Mesenteric fat pad (tissue), 1 donor: ENCODE measurements around the gene CPB2. TPM values are rescaled to one million over a fixed set of nuclear protein-coding genes. Genes with fewer than 3 reads are reported as not detected.

ENCODE experiments used
- DNase-seq: peaks from one replicate; pipeline ENCODE4 v3.0.0-alpha.2; 2020; ENCODE audit warnings: low spot score
- total RNA-seq: library from RNA; stranded (reverse); fragmentation: NEBNext Ultra II Directional; extraction: Animal tissue kit (Norgen Biotek cat#: 25700); gene quantifications from one replicate; pipeline ENCODE4 v1.2.1, GENCODE V29; 2021
- donor health status: DM: yes; HTN: yes; CAD: no.

The CPB2 gene
- total RNA-seq, 1 donor from 2014 or later, result not detected

GRCh38 chr13:46100191-46100815, 4.5 kb downstream of the CPB2 start:
- no peak for DNase-seq

GRCh38 chr13:46097663-46098062, 7.2 kb downstream of the CPB2 start:
- no peak for DNase-seq

- DNase-seq, result no peak
These were observed 7.8 kb downstream of the CPB2 start for GRCh38 chr13:46097015-46097414.

- no peak for DNase-seq
These were observed 10.4 kb downstream of the CPB2 start for GRCh38 chr13:46094478-46094877.

- no peak for DNase-seq
These were observed 15.8 kb downstream of the CPB2 start for GRCh38 chr13:46088821-46089562.

GRCh38 chr13:46087481-46087880, 17.4 kb downstream of the CPB2 start:
- no peak for DNase-seq

GRCh38 chr13:46086985-46087384, 17.8 kb downstream of the CPB2 start:
- DNase-seq, result no peak

- no peak for DNase-seq
These were observed 18.4 kb downstream of the CPB2 start for GRCh38 chr13:46086421-46086922.

GRCh38 chr13:46085737-46086136, 19.1 kb downstream of the CPB2 start:
- DNase-seq, result no peak

- DNase-seq, result no peak
These were observed 22.5 kb downstream of the CPB2 start for GRCh38 chr13:46082324-46082723.

GRCh38 chr13:46079770-46080169, 25.1 kb downstream of the CPB2 start:
- DNase-seq, result no peak

- DNase-seq, result no peak
These were observed 27.6 kb downstream of the CPB2 start for GRCh38 chr13:46077265-46077664.

GRCh38 chr13:46076827-46077226, 28.0 kb downstream of the CPB2 start:
- DNase-seq, result no peak

GRCh38 chr13:46075811-46076210, 29.0 kb downstream of the CPB2 start:
- no peak for DNase-seq

- DNase-seq, result no peak
These were observed 33.1 kb downstream of the CPB2 start for GRCh38 chr13:46071590-46072249.

GRCh38 chr13:46063292-46063691, 41.5 kb downstream of the CPB2 start:
- DNase-seq, result no peak

GRCh38 chr13:46062185-46062584, 42.6 kb downstream of the CPB2 start:
- no peak for DNase-seq

GRCh38 chr13:46059405-46059804, 45.4 kb downstream of the CPB2 start:
- DNase-seq, result no peak

- no peak for DNase-seq
These were observed 46.6 kb downstream of the CPB2 start for GRCh38 chr13:46058268-46058667.

GRCh38 chr13:46057256-46058015, 47.4 kb downstream of the CPB2 start:
- DNase-seq, result no peak

GRCh38 chr13:46053162-46054012, 51.4 kb downstream of the CPB2 start:
- no peak for DNase-seq
